Transverse colon (tissue), 4 donors: Measurements from ENCODE around the gene PKD2. TPM values are rescaled to one million over a fixed set of nuclear protein-coding genes. Genes with fewer than 3 reads are reported as not detected.
"Not testable (repeated sequence)": the region's sequence is repeated elsewhere in the genome, so short reads cannot be mapped to it uniquely, and the experiment has no call there.

ENCODE experiments used
- DNase-seq: peaks from one replicate; pipeline ENCODE4 v3.0.0-alpha.2; 2019
- H3K27ac ChIP-seq, 4 donors: fragments of 200-600 bp; sonication (generic); 2 replicates each; pipeline ENCODE4 v1.5.1; 2016 to 2018; ENCODE audit warnings: inconsistent platforms in 4 of 4
- H3K27me3 ChIP-seq: fragments of 200-600 bp; sonication (generic); 2 replicates; pipeline ENCODE4 v1.5.1; 2017; ENCODE audit warnings: inconsistent platforms
- H3K36me3 ChIP-seq, 4 donors: fragments of 200-600 bp; sonication (generic); 2 replicates each; pipeline ENCODE4 v1.5.1; 2017 to 2019; ENCODE audit warnings: inconsistent platforms in 4 of 4
- H3K4me1 ChIP-seq, 4 donors: fragments of 200-600 bp; sonication (generic); 2 replicates each; pipeline ENCODE4 v1.5.1; 2017 to 2020; ENCODE audit warnings: inconsistent platforms in 4 of 4
- H3K4me3 ChIP-seq, 4 donors: fragments of 200-600 bp; sonication (generic); 1 replicate in 1 of 4; 2 replicates in 3 of 4; pipeline versions ENCODE4 v1.5.1 to v1.6.1; 2017 to 2019; ENCODE audit warnings: inconsistent platforms in 4 of 4
- H3K9me3 ChIP-seq, 2 donors: fragments of 200-600 bp; sonication (generic); 2 replicates each; pipeline ENCODE4 v1.5.1; 2017 to 2019; ENCODE audit warnings: inconsistent platforms in 2 of 2
- CTCF ChIP-seq, 5 experiments: fragments of 200-600 bp in 3 of 5; fragments of 450-650 bp in 2 of 5; sonication (generic) in 3 of 5; IDR thresholded peaks; 1 replicate in 2 of 5; 2 replicates in 3 of 5; pipeline ENCODE4 v1.5.1; 2016 to 2017; ENCODE audit warnings: antibody characterized with exemption in 5 of 5, inconsistent platforms in 3 of 5, mild to moderate bottlenecking in 2 of 5, moderate library complexity in 1 of 5
- EP300 ChIP-seq: sonication (generic); formaldehyde crosslinking; IDR thresholded peaks from one replicate; pipeline ENCODE4 v1.6.1; 2017; ENCODE audit warnings: antibody characterized with exemption, low read depth
- POLR2A ChIP-seq: fragments of 450-650 bp; IDR thresholded peaks from one replicate; pipeline ENCODE4 v1.6.1; 2016; ENCODE audit warnings: antibody characterized with exemption, mild to moderate bottlenecking, moderate library complexity
- POLR2AphosphoS5 ChIP-seq, 3 donors: sonication (generic); formaldehyde crosslinking; IDR thresholded peaks; one replicate each; pipeline ENCODE4 v1.6.1; 2016; ENCODE audit warnings: antibody characterized with exemption in 3 of 3
- WGBS, 2 donors: methylation state at CpG; one replicate each; pipeline ENCODE4 v1.1.5; 2018; ENCODE audit warnings: low coverage in 1 of 2; 5-methylcytosine and 5-hydroxymethylcytosine counted together
- in situ Hi-C, 4 donors: fragments of 200-750 bp; cut with MboI; loops; one replicate each; pipeline versions ENCODE4 v1.15.0 to v1.15.1; 2017; ENCODE audit warnings: low sequenced_read_pairs in 3 of 4, low pct_ligation_motif_present in 1 of 4, low pct_unique_long_range_greater_than_20kb in 1 of 4
- intact Hi-C: fragments of 100-400 bp; cut with DNase I; formaldehyde crosslinking; loops from one replicate; pipeline ENCODE4 v1.15.1; 2023; ENCODE audit warnings: low total_unique reads
- total RNA-seq, 4 donors: library from RNA; depleted of rRNA; stranded (reverse); fragments of >200 nt; gene quantifications; one replicate each; pipeline ENCODE4 v1.1.0, GENCODE V29; 2016

The PKD2 gene
- total RNA-seq, 4 donors from 2014 or later = 15.7 to 48.0 (median 21.5) TPM

GRCh38 chr4:88107406-88108107, 100.1 kb downstream of the PKD2 start:
- Histone ChIP-seq H3K4me3 (no peak overlapping the region), H3K36me3 (no peaks in the 10 kb centered on the region), H3K4me1 (peaks cover 4 to 49% (median 24%) of the 10 kb centered on the region in 4 donors), H3K9me3 (no peaks in the 10 kb centered on the region), H3K27ac (peak overlapping the region; percentile 22 to 35 (median 28)), H3K27me3 (no peaks in the 10 kb centered on the region)
- DNase-seq = peak; percentile 26
- intact Hi-C loops = no loop called here
- in situ Hi-C loops = no loop called here
- WGBS, 2 donors = 54 to 77% methylated on average over 2 of the region's 2 CpGs
- TF ChIP-seq POLR2AphosphoS5 (IDR thresholded peaks at IDR 0.05) (peak in 1 of 3 donors; percentile 34), POLR2A (no peak)

GRCh38 chr4:88108108-88108465, 100.7 kb downstream of the PKD2 start:
- in situ Hi-C loops, H3K27me3 ChIP-seq, H3K9me3 ChIP-seq, DNase-seq, intact Hi-C loops, H3K36me3 ChIP-seq, H3K4me3 ChIP-seq: not testable (repeated sequence)
- WGBS, 2 donors = 69 to 72% methylated on average over 7 of the region's 7 CpGs
- peak overlapping the region; percentile 14 to 29 (median 24) for H3K27ac ChIP-seq
- peaks cover 4 to 53% (median 24%) of the 10 kb centered on the region in 4 donors for H3K4me1 ChIP-seq

- 87 to 90% methylated on average over 5 of the region's 5 CpGs for WGBS, 2 donors
- no peak overlapping the region for H3K4me3 ChIP-seq
- no peaks in the 10 kb centered on the region for H3K36me3 ChIP-seq
- peak overlapping the region; percentile 23 to 52 (median 43) for H3K27ac ChIP-seq
- intact Hi-C loops (no loop called here), in situ Hi-C loops (no loop called here)
- DNase-seq = no peak
- no peaks in the 10 kb centered on the region for H3K27me3 ChIP-seq
- no peak for TF ChIP-seq POLR2AphosphoS5 (IDR thresholded peaks at IDR 0.05)
- no peak for TF ChIP-seq POLR2A
- TF ChIP-seq CTCF (IDR thresholded peaks at IDR 0.05) = no peak
- TF ChIP-seq EP300 = no peak
- H3K4me1 ChIP-seq = peaks cover 4 to 53% (median 24%) of the 10 kb centered on the region in 4 donors
- no peaks in the 10 kb centered on the region for H3K9me3 ChIP-seq
Observed at GRCh38 chr4:88108747-88109122, 101.3 kb downstream of the PKD2 start.

GRCh38 chr4:88109123-88109881, 101.9 kb downstream of the PKD2 start:
- in situ Hi-C loops = no loop called here
- TF ChIP-seq POLR2A = no peak
- TF ChIP-seq EP300 = no peak
- no peak for TF ChIP-seq CTCF (IDR thresholded peaks at IDR 0.05)
- TF ChIP-seq POLR2AphosphoS5 (IDR thresholded peaks at IDR 0.05) = no peak
- 58 to 63% methylated on average over 5 of the region's 5 CpGs for WGBS, 2 donors
- H3K36me3 ChIP-seq = no peaks in the 10 kb centered on the region
- no peak overlapping the region for H3K4me3 ChIP-seq
- no peaks in the 10 kb centered on the region for H3K9me3 ChIP-seq
- intact Hi-C loops = no loop called here
- peak overlapping the region; percentile 23 to 52 (median 43) for H3K27ac ChIP-seq
- H3K27me3 ChIP-seq = no peaks in the 10 kb centered on the region
- H3K4me1 ChIP-seq = peaks cover 4 to 53% (median 24%) of the 10 kb centered on the region in 4 donors
- no peak for DNase-seq

GRCh38 chr4:88110826-88111225, 103.4 kb downstream of the PKD2 start:
- TF ChIP-seq POLR2A (no peak), EP300 (no peak), CTCF (IDR thresholded peaks at IDR 0.05) (no peak), POLR2AphosphoS5 (IDR thresholded peaks at IDR 0.05) (no peak)
- Histone ChIP-seq H3K36me3 (no peaks in the 10 kb centered on the region), H3K4me3 (no peak overlapping the region), H3K9me3 (no peaks in the 10 kb centered on the region), H3K27me3 (no peaks in the 10 kb centered on the region), H3K4me1 (peaks cover 4 to 53% (median 24%) of the 10 kb centered on the region in 4 donors), H3K27ac (no peak overlapping the region)
- intact Hi-C loops = no loop called here
- WGBS, 2 donors = 40 to 42% methylated on average over 1 to 2 of the region's 2 CpGs
- in situ Hi-C loops = no loop called here
- no peak for DNase-seq
